ENCODE data around the gene MYO3A. TPM values are rescaled to one million over a fixed set of nuclear protein-coding genes. Genes with fewer than 3 reads are reported as not detected.

Gene MYO3A
- polyA plus RNA-seq, 3 donors, result not detected

- Histone ChIP-seq H3K4me3 (replicated peaks in 1 of 3; ENCODE audit: low read depth in 2 of 3, low read length in 3 of 3) (no peak overlapping the region), H3K36me3 (replicated peaks in 1 of 2; ENCODE audit: control insufficient read depth in 1 of 2, insufficient read depth in 2 of 2, low read length in 2 of 2) (no peaks in the 10 kb centered on the region), H3K9me3 (replicated peaks in 1 of 2; ENCODE audit: control insufficient read depth in 1 of 2, insufficient read depth in 1 of 2, low read length in 2 of 2) (no peaks in the 10 kb centered on the region), H2AFZ (ENCODE audit: insufficient read depth, low read depth, low read length, poor library complexity, severe bottlenecking) (no peak overlapping the region), H3K4me1 (ENCODE audit: control insufficient read depth in 1 of 2, insufficient read depth in 2 of 2, low read length in 2 of 2) (no peaks in the 10 kb centered on the region), H3K27me3 (ENCODE audit: control insufficient read depth in 2 of 2, insufficient read depth in 2 of 2, low read length in 2 of 2) (no peaks in the 10 kb centered on the region), H3K4me2 (replicated peaks; ENCODE audit: extremely low read depth, low read length, poor library complexity, severe bottlenecking) (no peak overlapping the region), H3K27ac (ENCODE audit: low read depth in 1 of 2, low read length in 2 of 2) (no peak overlapping the region), H3K79me2 (ENCODE audit: insufficient read depth, low read length) (no peaks in the 10 kb centered on the region), H3K9ac (ENCODE audit: insufficient read depth, low read length, poor library complexity, severe bottlenecking) (no peak overlapping the region), H4K20me1 (ENCODE audit: insufficient read depth, low read length) (no peaks in the 10 kb centered on the region)
- no peak for DNase-seq
- Mint-ChIP-seq H3K36me3 (no peaks in the 10 kb centered on the region), H3K27ac (no peak overlapping the region), H3K27me3 (ENCODE audit: low read depth in 3 of 3) (peaks cover 2 to 8% (median 6%) of the 10 kb centered on the region in 3 donors), H3K9me3 (peaks cover 0 to 2% (median 0%) of the 10 kb centered on the region in 7 donors), H3K4me1 (no peaks in the 10 kb centered on the region), H3K4me3 (no peak overlapping the region)
- no peak for TF ChIP-seq CTCF (IDR thresholded peaks at IDR 0.05)
- WGBS (ENCODE audit: insufficient coverage), result 100% methylated on average over 1 of the region's 7 CpGs
- intact Hi-C loops (cut with micrococcal nuclease), result no loop called here
Observed at GRCh38 chr10:26156019-26156418, 222.0 kb downstream of the MYO3A start.

GRCh38 chr10:26157734-26158133 is 223.7 kb downstream of the MYO3A start:
- WGBS (ENCODE audit: insufficient coverage), result 75% methylated on average over 2 of the region's 4 CpGs

More at GRCh38 chr10:26157734-26158133, 223.7 kb downstream of the MYO3A start:
- no peaks in the 10 kb centered on the region for H3K27me3 ChIP-seq (ENCODE audit: control insufficient read depth in 2 of 2, insufficient read depth in 2 of 2, low read length in 2 of 2)
- no peaks in the 10 kb centered on the region for H3K4me1 ChIP-seq (ENCODE audit: control insufficient read depth in 1 of 2, insufficient read depth in 2 of 2, low read length in 2 of 2)
- no peak for DNase-seq
- Mint-ChIP-seq H3K27ac (no peak overlapping the region), H3K9me3 (no peaks in the 10 kb centered on the region), H3K4me1 (no peaks in the 10 kb centered on the region), H3K27me3 (ENCODE audit: low read depth in 3 of 3) (peaks cover 2 to 5% (median 4%) of the 10 kb centered on the region in 3 donors), H3K4me3 (no peak overlapping the region), H3K36me3 (no peaks in the 10 kb centered on the region)
- TF ChIP-seq CTCF (IDR thresholded peaks at IDR 0.05), result no peak
- no peak overlapping the region for H3K9ac ChIP-seq (ENCODE audit: insufficient read depth, low read length, poor library complexity, severe bottlenecking)
- no peak overlapping the region for H2AFZ ChIP-seq (ENCODE audit: insufficient read depth, low read depth, low read length, poor library complexity, severe bottlenecking)
- H3K4me2 ChIP-seq (replicated peaks; ENCODE audit: extremely low read depth, low read length, poor library complexity, severe bottlenecking), result no peak overlapping the region
- H3K79me2 ChIP-seq (ENCODE audit: insufficient read depth, low read length), result no peaks in the 10 kb centered on the region
- H3K9me3 ChIP-seq (replicated peaks in 1 of 2; ENCODE audit: control insufficient read depth in 1 of 2, insufficient read depth in 1 of 2, low read length in 2 of 2), result no peaks in the 10 kb centered on the region
- H3K27ac ChIP-seq (ENCODE audit: low read depth in 1 of 2, low read length in 2 of 2), result no peak overlapping the region
- H3K36me3 ChIP-seq (replicated peaks in 1 of 2; ENCODE audit: control insufficient read depth in 1 of 2, insufficient read depth in 2 of 2, low read length in 2 of 2), result no peaks in the 10 kb centered on the region
- H3K4me3 ChIP-seq (replicated peaks in 1 of 3; ENCODE audit: low read depth in 2 of 3, low read length in 3 of 3), result no peak overlapping the region
- intact Hi-C loops (cut with micrococcal nuclease), result no loop called here
- H4K20me1 ChIP-seq (ENCODE audit: insufficient read depth, low read length), result no peaks in the 10 kb centered on the region
